Measurements from ENCODE around the gene ADAMTS17. TPM values are rescaled to one million over a fixed set of nuclear protein-coding genes. Genes with fewer than 3 reads are reported as not detected.

ADAMTS17 gene
- polyA plus RNA-seq, 2 of the 4 experiments (the other 2 are of a cell fraction), result 0.05 TPM; not detected in 1

DNA sequence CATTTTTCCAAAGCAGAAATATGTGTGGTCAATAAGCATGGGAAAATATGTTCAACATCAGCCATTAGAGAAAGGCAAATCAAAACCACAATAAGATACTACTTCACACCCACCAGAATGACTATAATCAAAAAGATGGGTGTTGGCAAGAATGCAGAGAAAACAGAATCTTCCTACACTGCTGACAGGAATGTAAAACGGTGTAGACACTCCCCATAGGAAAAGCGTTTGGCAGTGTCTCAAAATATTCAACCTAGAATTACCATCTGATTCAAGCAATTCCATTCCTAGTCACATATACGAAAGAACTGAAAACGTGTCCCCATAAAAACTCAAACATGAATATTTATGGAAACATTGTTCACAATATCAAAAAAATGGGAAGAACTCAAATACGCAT, 123.3 kb downstream of the ADAMTS17 start:
- no peak for DNase-seq (ENCODE audit: low read depth in 1 of 2, low spot score in 1 of 2)
- CTCF ChIA-PET, result no interaction called here
- Histone ChIP-seq H3K27ac (no peak overlapping the region), H3K9me3 (no peaks in the 10 kb centered on the region), H3K4me1 (no peaks in the 10 kb centered on the region), H3K4me3 (no peak overlapping the region), H3K4me2 (no peak overlapping the region)
- POLR2A ChIA-PET, result no interaction called here
- no peak for FAIRE-seq
- ATAC-seq, result no peak
- TF ChIP-seq CBX8 (IDR thresholded peaks at IDR 0.05), result no peak
- TF ChIP-seq MAZ (IDR thresholded peaks at IDR 0.05; ENCODE audit: borderline replicate concordance, low read depth, low read length), result no peak
- TF ChIP-seq EP300 (IDR thresholded peaks at IDR 0.05), result no peak
- no peak for TF ChIP-seq EHF (CRISPR knock-in tag; IDR thresholded peaks at IDR 0.05)
- TF ChIP-seq RAD21 (conservative IDR thresholded peaks at IDR 0.05 in 1 of 2, IDR thresholded peaks at IDR 0.05 in 1 of 2), result no peak
- TF ChIP-seq, protein P1, sequence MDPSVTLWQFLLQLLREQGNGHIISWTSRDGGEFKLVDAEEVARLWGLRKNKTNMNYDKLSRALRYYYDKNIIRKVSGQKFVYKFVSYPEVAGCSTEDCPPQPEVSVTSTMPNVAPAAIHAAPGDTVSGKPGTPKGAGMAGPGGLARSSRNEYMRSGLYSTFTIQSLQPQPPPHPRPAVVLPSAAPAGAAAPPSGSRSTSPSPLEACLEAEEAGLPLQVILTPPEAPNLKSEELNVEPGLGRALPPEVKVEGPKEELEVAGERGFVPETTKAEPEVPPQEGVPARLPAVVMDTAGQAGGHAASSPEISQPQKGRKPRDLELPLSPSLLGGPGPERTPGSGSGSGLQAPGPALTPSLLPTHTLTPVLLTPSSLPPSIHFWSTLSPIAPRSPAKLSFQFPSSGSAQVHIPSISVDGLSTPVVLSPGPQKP (IDR thresholded peaks at IDR 0.05; ENCODE audit: low read depth, low read length), result no peak
- TF ChIP-seq EHMT2 (IDR thresholded peaks at IDR 0.05; ENCODE audit: low read depth), result no peak
- no peak for TF ChIP-seq KDM1A (IDR thresholded peaks at IDR 0.05; ENCODE audit: low read depth)
- TF ChIP-seq KDM5A (IDR thresholded peaks at IDR 0.05), result no peak
- TF ChIP-seq, protein P2, sequence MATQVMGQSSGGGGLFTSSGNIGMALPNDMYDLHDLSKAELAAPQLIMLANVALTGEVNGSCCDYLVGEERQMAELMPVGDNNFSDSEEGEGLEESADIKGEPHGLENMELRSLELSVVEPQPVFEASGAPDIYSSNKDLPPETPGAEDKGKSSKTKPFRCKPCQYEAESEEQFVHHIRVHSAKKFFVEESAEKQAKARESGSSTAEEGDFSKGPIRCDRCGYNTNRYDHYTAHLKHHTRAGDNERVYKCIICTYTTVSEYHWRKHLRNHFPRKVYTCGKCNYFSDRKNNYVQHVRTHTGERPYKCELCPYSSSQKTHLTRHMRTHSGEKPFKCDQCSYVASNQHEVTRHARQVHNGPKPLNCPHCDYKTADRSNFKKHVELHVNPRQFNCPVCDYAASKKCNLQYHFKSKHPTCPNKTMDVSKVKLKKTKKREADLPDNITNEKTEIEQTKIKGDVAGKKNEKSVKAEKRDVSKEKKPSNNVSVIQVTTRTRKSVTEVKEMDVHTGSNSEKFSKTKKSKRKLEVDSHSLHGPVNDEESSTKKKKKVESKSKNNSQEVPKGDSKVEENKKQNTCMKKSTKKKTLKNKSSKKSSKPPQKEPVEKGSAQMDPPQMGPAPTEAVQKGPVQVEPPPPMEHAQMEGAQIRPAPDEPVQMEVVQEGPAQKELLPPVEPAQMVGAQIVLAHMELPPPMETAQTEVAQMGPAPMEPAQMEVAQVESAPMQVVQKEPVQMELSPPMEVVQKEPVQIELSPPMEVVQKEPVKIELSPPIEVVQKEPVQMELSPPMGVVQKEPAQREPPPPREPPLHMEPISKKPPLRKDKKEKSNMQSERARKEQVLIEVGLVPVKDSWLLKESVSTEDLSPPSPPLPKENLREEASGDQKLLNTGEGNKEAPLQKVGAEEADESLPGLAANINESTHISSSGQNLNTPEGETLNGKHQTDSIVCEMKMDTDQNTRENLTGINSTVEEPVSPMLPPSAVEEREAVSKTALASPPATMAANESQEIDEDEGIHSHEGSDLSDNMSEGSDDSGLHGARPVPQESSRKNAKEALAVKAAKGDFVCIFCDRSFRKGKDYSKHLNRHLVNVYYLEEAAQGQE (IDR thresholded peaks at IDR 0.05), result no peak
- no peak for TF ChIP-seq FOXS1 (CRISPR knock-in tag; IDR thresholded peaks at IDR 0.05)
- WGBS (ENCODE audit: missing lambda C conversion rate), result 37% methylated on average over 5 of the region's 5 CpGs

DNA sequence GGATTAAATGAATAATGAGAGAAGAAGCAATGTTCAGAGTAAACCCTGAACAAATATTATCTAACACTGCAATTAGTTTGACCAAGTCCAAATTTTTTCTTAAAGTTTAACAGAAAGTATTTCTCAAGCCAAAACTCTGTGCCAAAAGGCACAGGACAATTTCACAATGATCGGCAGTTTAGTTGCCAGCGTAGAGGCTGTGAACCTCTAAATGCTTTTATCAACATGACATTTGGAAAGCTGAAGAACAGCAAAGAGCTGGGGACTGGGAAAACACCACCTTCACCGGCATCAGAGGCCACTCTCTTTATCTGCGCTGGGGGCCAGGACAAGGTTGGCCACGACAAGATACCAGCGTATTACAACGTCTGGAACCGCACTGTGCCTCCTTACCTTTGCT, 125.6 kb downstream of the ADAMTS17 start:
- ATAC-seq, result no peak
- no peaks in the 10 kb centered on the region for H3K4me1 ChIP-seq
- H3K4me2 ChIP-seq, result no peak overlapping the region
- no peak overlapping the region for H3K4me3 ChIP-seq
- ChIA-PET CTCF (interaction anchor here (0.6 to 1.2 kb wide), 2 partner anchors 134 to 450 kb away, joined by 3 read pairs; no protein-coding TSS in a partner anchor), POLR2A (no interaction called here)
- TF ChIP-seq RARB (CRISPR knock-in tag; IDR thresholded peaks at IDR 0.05) (no peak), CHD4 (IDR thresholded peaks at IDR 0.05; ENCODE audit: borderline replicate concordance) (no peak), JUN (IDR thresholded peaks at IDR 0.05) (no peak), ZNF302 (CRISPR knock-in tag; IDR thresholded peaks at IDR 0.05) (no peak), SMC3 (IDR thresholded peaks at IDR 0.05) (no peak), KDM1A (IDR thresholded peaks at IDR 0.05; ENCODE audit: low read depth) (no peak), SREBF2 (IDR thresholded peaks at IDR 0.05) (no peak), ZC3H11A (IDR thresholded peaks at IDR 0.05) (no peak), HDAC2 (IDR thresholded peaks at IDR 0.05) (no peak), MAZ (IDR thresholded peaks at IDR 0.05; ENCODE audit: borderline replicate concordance, low read depth, low read length) (no peak), MAFK (IDR thresholded peaks at IDR 0.05; ENCODE audit: partially characterized antibody) (no peak), HOXB5 (CRISPR knock-in tag; IDR thresholded peaks at IDR 0.05) (no peak), RNF2 (IDR thresholded peaks at IDR 0.05; ENCODE audit: borderline replicate concordance, low read depth) (no peak), CHD2 (IDR thresholded peaks at IDR 0.05; ENCODE audit: low read length, partially characterized antibody) (no peak), CEBPB (IDR thresholded peaks at IDR 0.05) (no peak), MYC (IDR thresholded peaks at IDR 0.05; ENCODE audit: borderline replicate concordance, low read length) (no peak)
- TF ChIP-seq, protein P3, sequence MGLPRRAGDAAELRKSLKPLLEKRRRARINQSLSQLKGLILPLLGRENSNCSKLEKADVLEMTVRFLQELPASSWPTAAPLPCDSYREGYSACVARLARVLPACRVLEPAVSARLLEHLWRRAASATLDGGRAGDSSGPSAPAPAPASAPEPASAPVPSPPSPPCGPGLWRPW (IDR thresholded peaks at IDR 0.05), result no peak
- TF ChIP-seq, protein P4, sequence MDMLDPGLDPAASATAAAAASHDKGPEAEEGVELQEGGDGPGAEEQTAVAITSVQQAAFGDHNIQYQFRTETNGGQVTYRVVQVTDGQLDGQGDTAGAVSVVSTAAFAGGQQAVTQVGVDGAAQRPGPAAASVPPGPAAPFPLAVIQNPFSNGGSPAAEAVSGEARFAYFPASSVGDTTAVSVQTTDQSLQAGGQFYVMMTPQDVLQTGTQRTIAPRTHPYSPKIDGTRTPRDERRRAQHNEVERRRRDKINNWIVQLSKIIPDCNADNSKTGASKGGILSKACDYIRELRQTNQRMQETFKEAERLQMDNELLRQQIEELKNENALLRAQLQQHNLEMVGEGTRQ (IDR thresholded peaks at IDR 0.05), result no peak
- no peak for DNase-seq (ENCODE audit: low read depth in 1 of 2, low spot score in 1 of 2)
- FAIRE-seq, result no peak
- H3K27ac ChIP-seq, result no peak overlapping the region
- 37% methylated on average over 8 of the region's 8 CpGs for WGBS (ENCODE audit: missing lambda C conversion rate)
- no peaks in the 10 kb centered on the region for H3K9me3 ChIP-seq

Data from A549 (cell line).